ENCODE results near the gene GAK.

GAK gene

GRCh38 chr4:866068-866760 is 65.9 kb downstream of the GAK start:
- Mint-ChIP-seq H3K27me3 (no peaks in the 10 kb centered on the region), H3K36me3 (peaks cover 52% of the 10 kb centered on the region), H3K4me1 (no peaks in the 10 kb centered on the region), H3K4me3 (no peak overlapping the region), H3K27ac (no peak overlapping the region), H3K9me3 (peaks cover 9% of the 10 kb centered on the region)
- DNase-seq, result no peak
- CTCF ChIA-PET, result no interaction called here

- Mint-ChIP-seq H3K27ac (no peak overlapping the region), H3K4me1 (no peaks in the 10 kb centered on the region), H3K4me3 (no peak overlapping the region), H3K36me3 (peaks cover 54% of the 10 kb centered on the region), H3K9me3 (peaks cover 9% of the 10 kb centered on the region), H3K27me3 (no peaks in the 10 kb centered on the region)
- no peak for DNase-seq
- CTCF ChIA-PET, result no interaction called here
Measured at GRCh38 chr4:865572-865971, 66.5 kb downstream of the GAK start.

GRCh38 chr4:865121-865465 is 67.0 kb downstream of the GAK start:
- Mint-ChIP-seq H3K9me3 (peaks cover 9% of the 10 kb centered on the region), H3K4me1 (no peaks in the 10 kb centered on the region), H3K27ac (no peak overlapping the region), H3K36me3 (peaks cover 53% of the 10 kb centered on the region), H3K4me3 (no peak overlapping the region), H3K27me3 (no peaks in the 10 kb centered on the region)
- CTCF ChIA-PET, result no interaction called here
- DNase-seq, result no peak

- no peak overlapping the region for H3K4me3 Mint-ChIP-seq
- no peak overlapping the region for H3K27ac Mint-ChIP-seq
- H3K9me3 Mint-ChIP-seq, result peaks cover 5% of the 10 kb centered on the region
- CTCF ChIA-PET, result no interaction called here
- DNase-seq, result no peak
- peaks cover 52% of the 10 kb centered on the region for H3K36me3 Mint-ChIP-seq
- no peaks in the 10 kb centered on the region for H3K4me1 Mint-ChIP-seq
- no peaks in the 10 kb centered on the region for H3K27me3 Mint-ChIP-seq
Measured at GRCh38 chr4:864456-865120, 67.5 kb downstream of the GAK start.

- peaks cover 65% of the 10 kb centered on the region for H3K36me3 Mint-ChIP-seq
- CTCF ChIA-PET, result no interaction called here
Measured at GRCh38 chr4:860561-860960, 71.6 kb downstream of the GAK start.

GRCh38 chr4:859496-859895 is 72.6 kb downstream of the GAK start:
- H3K36me3 Mint-ChIP-seq, result peaks cover 71% of the 10 kb centered on the region
- CTCF ChIA-PET, result no interaction called here
- H3K9me3 Mint-ChIP-seq, result peaks cover 22% of the 10 kb centered on the region
- no peak for DNase-seq
- H3K4me3 Mint-ChIP-seq, result no peak overlapping the region
- H3K27me3 Mint-ChIP-seq, result no peaks in the 10 kb centered on the region
- H3K27ac Mint-ChIP-seq, result no peak overlapping the region
- peaks cover 3% of the 10 kb centered on the region for H3K4me1 Mint-ChIP-seq

More at GRCh38 chr4:860561-860960, 71.6 kb downstream of the GAK start:
- Mint-ChIP-seq H3K4me3 (no peak overlapping the region), H3K9me3 (peaks cover 22% of the 10 kb centered on the region), H3K27me3 (no peaks in the 10 kb centered on the region), H3K27ac (no peak overlapping the region), H3K4me1 (peaks cover 3% of the 10 kb centered on the region)
- no peak for DNase-seq

- H3K4me1 Mint-ChIP-seq, result peaks cover 3% of the 10 kb centered on the region
- H3K36me3 Mint-ChIP-seq, result peaks cover 69% of the 10 kb centered on the region
- H3K27ac Mint-ChIP-seq, result no peak overlapping the region
- no peaks in the 10 kb centered on the region for H3K27me3 Mint-ChIP-seq
- no peak for DNase-seq
- CTCF ChIA-PET, result no interaction called here
- no peak overlapping the region for H3K4me3 Mint-ChIP-seq
- peaks cover 22% of the 10 kb centered on the region for H3K9me3 Mint-ChIP-seq
Measured at GRCh38 chr4:858831-859451, 73.2 kb downstream of the GAK start.

- Mint-ChIP-seq H3K36me3 (peaks cover 66% of the 10 kb centered on the region), H3K4me1 (peaks cover 3% of the 10 kb centered on the region), H3K27me3 (no peaks in the 10 kb centered on the region), H3K27ac (no peak overlapping the region), H3K9me3 (peaks cover 22% of the 10 kb centered on the region), H3K4me3 (no peak overlapping the region)
- DNase-seq, result no peak
- CTCF ChIA-PET, result interaction anchor here (1.3 kb wide), 1 partner anchor 116 kb away, joined by 3 read pairs; no protein-coding TSS in a partner anchor
Measured at GRCh38 chr4:858041-858481, 74.1 kb downstream of the GAK start.

- no peak for DNase-seq
- Mint-ChIP-seq H3K36me3 (peaks cover 61% of the 10 kb centered on the region), H3K9me3 (peaks cover 22% of the 10 kb centered on the region), H3K4me1 (peaks cover 3% of the 10 kb centered on the region), H3K27ac (peak overlapping the region; percentile 60), H3K4me3 (no peak overlapping the region), H3K27me3 (no peaks in the 10 kb centered on the region)
- CTCF ChIA-PET, result interaction anchor here (1.3 kb wide), 1 partner anchor 115 kb away, joined by 3 read pairs; no protein-coding TSS in a partner anchor
Measured at GRCh38 chr4:857461-857860, 74.7 kb downstream of the GAK start.

GRCh38 chr4:856225-856901 is 75.8 kb downstream of the GAK start:
- Mint-ChIP-seq H3K27me3 (no peaks in the 10 kb centered on the region), H3K27ac (peak overlapping the region; percentile 78), H3K4me3 (no peak overlapping the region), H3K9me3 (peaks cover 22% of the 10 kb centered on the region), H3K36me3 (peaks cover 57% of the 10 kb centered on the region), H3K4me1 (peaks cover 3% of the 10 kb centered on the region)
- CTCF ChIA-PET, result no interaction called here
- no peak for DNase-seq

- peaks cover 3% of the 10 kb centered on the region for H3K4me1 Mint-ChIP-seq
- no peak overlapping the region for H3K4me3 Mint-ChIP-seq
- H3K9me3 Mint-ChIP-seq, result peaks cover 22% of the 10 kb centered on the region
- DNase-seq, result no peak
- H3K27me3 Mint-ChIP-seq, result no peaks in the 10 kb centered on the region
- peak overlapping the region; percentile 78 for H3K27ac Mint-ChIP-seq
- CTCF ChIA-PET, result no interaction called here
- peaks cover 59% of the 10 kb centered on the region for H3K36me3 Mint-ChIP-seq
Measured at GRCh38 chr4:855880-856224, 76.3 kb downstream of the GAK start.

GRCh38 chr4:854356-854755 is 77.8 kb downstream of the GAK start:
- Mint-ChIP-seq H3K36me3 (peaks cover 54% of the 10 kb centered on the region), H3K9me3 (peaks cover 22% of the 10 kb centered on the region), H3K4me1 (peaks cover 3% of the 10 kb centered on the region), H3K27ac (no peak overlapping the region), H3K27me3 (no peaks in the 10 kb centered on the region), H3K4me3 (no peak overlapping the region)
- CTCF ChIA-PET, result no interaction called here
- no peak for DNase-seq

- peaks cover 19% of the 10 kb centered on the region for H3K9me3 Mint-ChIP-seq
- DNase-seq, result no peak
- H3K36me3 Mint-ChIP-seq, result peaks cover 53% of the 10 kb centered on the region
- no peak overlapping the region for H3K4me3 Mint-ChIP-seq
- H3K27me3 Mint-ChIP-seq, result no peaks in the 10 kb centered on the region
- H3K27ac Mint-ChIP-seq, result no peak overlapping the region
- CTCF ChIA-PET, result no interaction called here
- H3K4me1 Mint-ChIP-seq, result peaks cover 3% of the 10 kb centered on the region
Measured at GRCh38 chr4:853416-853781, 78.7 kb downstream of the GAK start.

- no peak overlapping the region for H3K27ac Mint-ChIP-seq
- H3K9me3 Mint-ChIP-seq, result peaks cover 10% of the 10 kb centered on the region
- H3K4me3 Mint-ChIP-seq, result no peak overlapping the region
- H3K4me1 Mint-ChIP-seq, result peaks cover 3% of the 10 kb centered on the region
- H3K27me3 Mint-ChIP-seq, result no peaks in the 10 kb centered on the region
- CTCF ChIA-PET, result no interaction called here
- H3K36me3 Mint-ChIP-seq, result peaks cover 42% of the 10 kb centered on the region
- DNase-seq, result no peak
Measured at GRCh38 chr4:851701-852430, 80.2 kb downstream of the GAK start.
